CD4-positive, alpha-beta T cell (primary cell): ENCODE measurements around the gene DISP3. TPM values are rescaled to one million over a fixed set of nuclear protein-coding genes. Genes with fewer than 3 reads are reported as not detected.

Experiments used
- ATAC-seq: fragments of 200-7000 bp; cut with Tn5 transposase; one replicate; pipeline ENCODE4 v1.10.0; 2022; ENCODE audit warnings: mild to moderate bottlenecking; ENCODE audit not compliant: poor library complexity
- CTCF ChIA-PET: fragments of 350-600 bp; sonication (Branson Sonifier 250); formaldehyde crosslinking; loops from one replicate; lab custom pipeline; 2021; ENCODE audit warnings: antibody characterized with exemption, inconsistent platforms; lab: Charles Lee
- POLR2A ChIA-PET: fragments of 350-600 bp; sonication (Branson Sonifier 250); formaldehyde crosslinking; loops from one replicate; lab custom pipeline; 2021; ENCODE audit warnings: antibody characterized with exemption, inconsistent platforms; lab: Charles Lee
- DNase-seq, 14 experiments: peaks; one replicate each; pipeline ENCODE4 v3.0.0-alpha.2; 2013 to 2020; ENCODE audit warnings: mixed read lengths in 2 of 14
- H3K27ac ChIP-seq, 2 donors: one replicate each; pipeline versions ENCODE4 v1.5.1 to v1.7.0; 2013; ENCODE audit warnings: low read length in 2 of 2, low read depth in 1 of 2, mild to moderate bottlenecking in 1 of 2
- H3K27me3 ChIP-seq, 2 experiments: 1 replicate in 1 of 2; 2 replicates in 1 of 2; pipeline versions ENCODE4 v1.6.1 to v1.7.0; 2013; ENCODE audit warnings: low read length in 2 of 2, control low read depth in 1 of 2, mild to moderate bottlenecking in 1 of 2, moderate library complexity in 1 of 2; ENCODE audit not compliant: insufficient read depth in 2 of 2, control insufficient read depth in 1 of 2
- H3K36me3 ChIP-seq: one replicate; pipeline ENCODE4 v1.6.1; 2013; ENCODE audit warnings: low read length, control low read depth; ENCODE audit not compliant: insufficient read depth
- H3K4me1 ChIP-seq: one replicate; pipeline ENCODE4 v1.6.1; 2013; ENCODE audit warnings: low read length, control low read depth; ENCODE audit not compliant: insufficient read depth
- H3K4me3 ChIP-seq: one replicate; pipeline ENCODE4 v1.5.1; 2013; ENCODE audit warnings: mild to moderate bottlenecking, low read length, moderate library complexity
- H3K9me3 ChIP-seq, 2 experiments: 1 replicate in 1 of 2; 2 replicates in 1 of 2; pipeline versions ENCODE4 v1.6.1 to v1.7.0; 2013; ENCODE audit warnings: low read length in 2 of 2, mild to moderate bottlenecking in 2 of 2, control low read depth in 1 of 2, moderate library complexity in 1 of 2; ENCODE audit not compliant: control insufficient read depth in 1 of 2, insufficient read depth in 1 of 2
- H3K27ac Mint-ChIP-seq: one replicate; pipeline ENCODE4 v1.8.0; 2020; ENCODE audit warnings: mixed read lengths
- H3K27me3 Mint-ChIP-seq: one replicate; pipeline ENCODE4 v1.8.0; 2021; ENCODE audit warnings: mixed read lengths
- H3K36me3 Mint-ChIP-seq: one replicate; pipeline ENCODE4 v1.8.0; 2021; ENCODE audit warnings: low read depth, mixed read lengths
- H3K4me1 Mint-ChIP-seq: one replicate; pipeline ENCODE4 v1.8.0; 2021; ENCODE audit warnings: low read depth, mixed read lengths
- H3K4me3 Mint-ChIP-seq: one replicate; pipeline ENCODE4 v1.8.0; 2020; ENCODE audit warnings: mild to moderate bottlenecking, mixed read lengths
- H3K9me3 Mint-ChIP-seq: one replicate; pipeline ENCODE4 v1.8.0; 2020; ENCODE audit warnings: mixed read lengths
- intact Hi-C, 2 experiments: fragments of 100-400 bp; cut with DNase I in 1 of 2; cut with micrococcal nuclease in 1 of 2; formaldehyde crosslinking; loops; one replicate each; pipeline versions ENCODE4 v1.15.1 to v1.9.0; 2023 to 2025; cut with DNase I, micrococcal nuclease
- total RNA-seq, 174 experiments: library from RNA in 2 of 174; stranded (reverse) in 2 of 174; gene quantifications; one replicate each; pipeline ENCODE4 v1.2.3 and lab custom pipeline; 2021 to 2026
- TF ChIP-seq, protein P1 (sequence below): fragments of 200-600 bp; IDR thresholded peaks from one replicate; pipeline ENCODE4 v1.8.0; 2022; ENCODE audit warnings: antibody characterized with exemption, mild to moderate bottlenecking

The DISP3 gene
- total RNA-seq, 2 experiments from 2014 or later, result 0.55 to 0.56 TPM

DNA sequence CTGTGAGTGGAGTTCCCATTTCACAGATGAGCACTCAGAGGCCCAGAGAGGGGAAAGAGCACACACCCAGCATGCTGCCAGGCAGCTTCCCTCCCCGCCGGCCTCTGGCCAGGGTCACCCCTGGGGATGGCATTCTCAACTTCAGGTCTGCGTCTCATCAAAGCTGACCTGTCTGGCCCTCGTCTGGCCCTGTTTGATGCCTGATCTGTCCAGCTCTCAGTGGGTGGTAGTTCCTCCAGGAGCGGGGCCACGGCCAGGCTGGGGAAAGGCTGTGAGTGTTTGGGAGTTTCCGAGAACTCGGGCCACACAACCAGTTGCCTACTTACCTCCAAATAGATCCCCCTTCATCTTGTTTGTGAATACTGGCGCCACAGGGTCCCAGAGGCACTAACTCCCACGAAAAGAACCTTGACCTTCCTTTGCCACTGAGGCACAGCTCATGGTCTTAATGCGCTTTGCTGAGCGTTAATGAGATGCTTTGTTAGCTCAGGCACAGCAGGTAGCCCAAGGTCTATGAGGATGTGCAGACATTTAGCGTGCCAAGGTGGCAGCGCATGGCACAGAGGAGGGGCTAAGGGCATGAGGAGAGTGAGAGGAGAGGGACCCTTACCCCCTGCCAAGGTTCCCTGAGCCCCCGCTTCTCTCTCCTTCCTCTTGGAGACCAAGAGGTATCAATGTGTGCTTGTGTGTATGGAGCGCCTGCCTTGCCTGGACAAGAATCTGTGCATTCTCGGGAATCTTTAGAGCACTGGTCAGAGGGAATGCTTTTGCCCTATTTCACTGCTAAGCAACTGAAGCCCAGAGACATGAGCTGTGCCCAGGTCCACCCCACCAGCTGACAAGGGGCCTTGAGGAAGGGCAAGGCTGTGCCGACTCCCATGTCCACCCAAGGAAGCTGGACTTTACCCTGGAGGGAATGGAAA is 61.2 kb downstream of the DISP3 start:
- Histone ChIP-seq H3K4me1 (no peaks in the 10 kb centered on the region), H3K36me3 (no peaks in the 10 kb centered on the region), H3K27me3 (peaks cover 3 to 11% of the 10 kb centered on the region in 2 experiments), H3K4me3 (no peak overlapping the region), H3K27ac (no peak overlapping the region), H3K9me3 (peaks cover 0 to 4% of the 10 kb centered on the region in 2 experiments)
- no peak for DNase-seq
- TF ChIP-seq, protein P1, sequence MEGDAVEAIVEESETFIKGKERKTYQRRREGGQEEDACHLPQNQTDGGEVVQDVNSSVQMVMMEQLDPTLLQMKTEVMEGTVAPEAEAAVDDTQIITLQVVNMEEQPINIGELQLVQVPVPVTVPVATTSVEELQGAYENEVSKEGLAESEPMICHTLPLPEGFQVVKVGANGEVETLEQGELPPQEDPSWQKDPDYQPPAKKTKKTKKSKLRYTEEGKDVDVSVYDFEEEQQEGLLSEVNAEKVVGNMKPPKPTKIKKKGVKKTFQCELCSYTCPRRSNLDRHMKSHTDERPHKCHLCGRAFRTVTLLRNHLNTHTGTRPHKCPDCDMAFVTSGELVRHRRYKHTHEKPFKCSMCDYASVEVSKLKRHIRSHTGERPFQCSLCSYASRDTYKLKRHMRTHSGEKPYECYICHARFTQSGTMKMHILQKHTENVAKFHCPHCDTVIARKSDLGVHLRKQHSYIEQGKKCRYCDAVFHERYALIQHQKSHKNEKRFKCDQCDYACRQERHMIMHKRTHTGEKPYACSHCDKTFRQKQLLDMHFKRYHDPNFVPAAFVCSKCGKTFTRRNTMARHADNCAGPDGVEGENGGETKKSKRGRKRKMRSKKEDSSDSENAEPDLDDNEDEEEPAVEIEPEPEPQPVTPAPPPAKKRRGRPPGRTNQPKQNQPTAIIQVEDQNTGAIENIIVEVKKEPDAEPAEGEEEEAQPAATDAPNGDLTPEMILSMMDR, result no peak
- Mint-ChIP-seq H3K9me3 (no peaks in the 10 kb centered on the region), H3K36me3 (no peaks in the 10 kb centered on the region), H3K4me1 (no peaks in the 10 kb centered on the region), H3K4me3 (no peak overlapping the region), H3K27ac (no peak overlapping the region), H3K27me3 (peaks cover 6% of the 10 kb centered on the region)
- ChIA-PET POLR2A (no interaction called here), CTCF (no interaction called here)
- no peak for ATAC-seq
- intact Hi-C loops, result no loop called here

DNA sequence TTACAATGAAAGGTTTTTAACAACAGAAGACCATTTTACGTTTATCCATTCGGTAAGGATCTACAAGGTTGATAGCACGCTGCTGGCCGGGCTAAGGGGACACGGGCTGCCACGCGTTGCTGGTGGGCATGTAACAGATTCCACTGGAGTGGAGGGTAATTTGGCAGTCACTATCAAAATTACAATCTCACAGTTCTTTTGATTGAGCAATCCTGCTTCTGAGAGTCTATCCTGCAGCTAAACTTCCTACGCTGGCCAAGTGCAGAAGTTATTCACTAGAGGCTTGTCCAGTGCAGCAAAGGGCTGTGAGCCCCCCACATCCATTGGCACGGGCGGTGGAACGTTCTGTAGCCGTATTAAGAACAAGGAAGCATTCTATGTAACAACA is 61.8 kb downstream of the DISP3 start:
- POLR2A ChIA-PET, result no interaction called here
- intact Hi-C loops, result no loop called here
- CTCF ChIA-PET, result no interaction called here

DNA sequence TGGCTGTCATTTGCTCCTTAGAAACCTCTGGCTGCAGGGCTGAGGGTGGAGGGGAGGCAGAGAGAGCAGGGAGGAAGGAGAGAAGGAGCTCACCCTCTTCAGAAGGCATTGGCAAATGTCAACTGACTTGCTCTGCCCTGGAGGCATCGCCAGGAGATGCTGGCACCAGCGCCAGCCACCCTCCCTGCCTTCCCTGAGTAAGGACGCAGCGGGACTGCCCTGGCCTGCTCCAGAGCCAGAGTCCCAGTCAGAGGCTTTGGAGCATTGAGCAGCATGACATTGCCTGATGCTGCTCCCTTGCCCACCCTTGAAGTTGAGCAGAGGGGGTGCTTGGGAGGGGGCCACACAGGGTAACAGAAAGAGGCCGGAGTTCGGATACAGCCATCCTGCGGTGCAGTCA is 62.3 kb downstream of the DISP3 start:
- POLR2A ChIA-PET, result no interaction called here
- Mint-ChIP-seq H3K4me3 (no peak overlapping the region), H3K27ac (no peak overlapping the region), H3K9me3 (no peaks in the 10 kb centered on the region), H3K27me3 (peaks cover 7% of the 10 kb centered on the region), H3K36me3 (no peaks in the 10 kb centered on the region), H3K4me1 (peaks cover 4% of the 10 kb centered on the region)
- ATAC-seq (no peak), DNase-seq (no peak)
- TF ChIP-seq, protein P1, result no peak
- intact Hi-C loops, result no loop called here
- Histone ChIP-seq H3K27ac (no peak overlapping the region), H3K36me3 (no peaks in the 10 kb centered on the region), H3K4me1 (no peaks in the 10 kb centered on the region), H3K27me3 (peaks cover 3 to 11% of the 10 kb centered on the region in 2 experiments), H3K9me3 (peaks cover 0 to 4% of the 10 kb centered on the region in 2 experiments), H3K4me3 (no peak overlapping the region)
- CTCF ChIA-PET, result no interaction called here

More for the DNA sequence above, 61.8 kb downstream of the DISP3 start:
- Histone ChIP-seq H3K9me3 (peaks cover 0 to 4% of the 10 kb centered on the region in 2 experiments), H3K36me3 (no peaks in the 10 kb centered on the region), H3K27me3 (peaks cover 3 to 11% of the 10 kb centered on the region in 2 experiments), H3K27ac (no peak overlapping the region), H3K4me3 (no peak overlapping the region), H3K4me1 (no peaks in the 10 kb centered on the region)
- no peak for ATAC-seq
- no peaks in the 10 kb centered on the region for H3K36me3 Mint-ChIP-seq
- H3K27ac Mint-ChIP-seq, result no peak overlapping the region
- TF ChIP-seq, protein P1, result no peak
- peaks cover 6% of the 10 kb centered on the region for H3K27me3 Mint-ChIP-seq
- no peaks in the 10 kb centered on the region for H3K4me1 Mint-ChIP-seq
- H3K9me3 Mint-ChIP-seq, result no peaks in the 10 kb centered on the region
- no peak for DNase-seq
- no peak overlapping the region for H3K4me3 Mint-ChIP-seq
